Measurements from ENCODE around the gene PICK1.

Gene PICK1

DNA sequence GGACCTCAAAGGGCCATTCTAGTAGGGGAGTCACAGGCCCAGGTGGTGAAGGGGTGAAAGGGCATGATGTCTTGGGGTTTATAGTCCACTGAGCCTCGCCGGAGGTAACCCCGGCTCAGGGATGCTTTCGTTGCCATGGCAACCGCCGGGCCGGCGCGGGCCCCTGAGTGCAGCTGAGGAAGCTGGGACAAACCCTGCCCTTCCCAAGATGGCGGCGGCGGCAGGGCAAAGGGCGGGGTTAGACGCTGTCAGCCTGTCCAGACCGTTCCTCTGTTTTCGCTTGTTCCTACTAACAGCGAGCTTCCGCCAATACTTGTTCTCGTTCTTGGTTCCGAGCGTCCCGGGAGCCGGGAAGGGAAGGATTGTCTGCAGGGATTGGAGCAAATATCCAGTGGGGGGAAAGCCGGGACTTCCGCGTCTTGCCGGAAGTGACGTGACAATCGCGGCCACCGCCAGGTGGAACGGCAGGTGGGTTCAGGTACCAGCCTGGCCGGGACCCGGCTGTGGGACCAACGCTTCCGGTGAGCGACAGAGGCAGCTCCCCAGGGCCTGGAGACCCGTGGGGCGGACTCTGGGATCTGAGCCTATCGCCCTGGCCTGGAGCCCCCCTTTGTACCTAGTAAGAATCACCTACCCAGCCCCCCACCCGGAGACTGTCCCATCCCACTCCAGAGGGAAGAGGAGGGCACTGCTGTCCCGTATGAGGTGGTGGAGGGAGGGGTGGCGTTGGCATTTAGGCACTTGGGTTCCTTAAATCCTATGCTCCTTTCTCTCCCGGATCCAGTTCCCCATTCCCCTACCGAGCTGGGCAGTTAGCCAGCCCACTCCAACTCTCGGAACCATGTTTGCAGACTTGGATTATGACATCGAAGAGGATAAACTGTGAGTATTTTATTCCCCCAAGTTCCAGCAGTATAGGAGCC lies at the start of gene PICK1:
Gene PICK1 (plus strand): TSS at position 436 of the 923 bp plus-strand sequence. CDS start 406 bp downstream, at position 842.
- Mint-ChIP-seq H3K27me3 (ENCODE audit: low read depth) (peaks cover 13% of the 10 kb centered on the region), H3K27ac (peak within 1 kb of the TSS; percentile 89 to 93 (median 89)), H3K36me3 (ENCODE audit: low read depth) (peaks cover 16% of the 10 kb centered on the region), H3K4me3 (peak within 1 kb of the TSS; percentile 89 to 95 (median 93)), H3K4me1 (peaks cover 33% of the 10 kb centered on the region), H3K9me3 (no peaks in the 10 kb centered on the region)
- TF ChIP-seq, protein P1, sequence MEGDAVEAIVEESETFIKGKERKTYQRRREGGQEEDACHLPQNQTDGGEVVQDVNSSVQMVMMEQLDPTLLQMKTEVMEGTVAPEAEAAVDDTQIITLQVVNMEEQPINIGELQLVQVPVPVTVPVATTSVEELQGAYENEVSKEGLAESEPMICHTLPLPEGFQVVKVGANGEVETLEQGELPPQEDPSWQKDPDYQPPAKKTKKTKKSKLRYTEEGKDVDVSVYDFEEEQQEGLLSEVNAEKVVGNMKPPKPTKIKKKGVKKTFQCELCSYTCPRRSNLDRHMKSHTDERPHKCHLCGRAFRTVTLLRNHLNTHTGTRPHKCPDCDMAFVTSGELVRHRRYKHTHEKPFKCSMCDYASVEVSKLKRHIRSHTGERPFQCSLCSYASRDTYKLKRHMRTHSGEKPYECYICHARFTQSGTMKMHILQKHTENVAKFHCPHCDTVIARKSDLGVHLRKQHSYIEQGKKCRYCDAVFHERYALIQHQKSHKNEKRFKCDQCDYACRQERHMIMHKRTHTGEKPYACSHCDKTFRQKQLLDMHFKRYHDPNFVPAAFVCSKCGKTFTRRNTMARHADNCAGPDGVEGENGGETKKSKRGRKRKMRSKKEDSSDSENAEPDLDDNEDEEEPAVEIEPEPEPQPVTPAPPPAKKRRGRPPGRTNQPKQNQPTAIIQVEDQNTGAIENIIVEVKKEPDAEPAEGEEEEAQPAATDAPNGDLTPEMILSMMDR (IDR thresholded peaks at IDR 0.05; ENCODE audit: unreplicated experiment in 3 of 3): no peak

DNA sequence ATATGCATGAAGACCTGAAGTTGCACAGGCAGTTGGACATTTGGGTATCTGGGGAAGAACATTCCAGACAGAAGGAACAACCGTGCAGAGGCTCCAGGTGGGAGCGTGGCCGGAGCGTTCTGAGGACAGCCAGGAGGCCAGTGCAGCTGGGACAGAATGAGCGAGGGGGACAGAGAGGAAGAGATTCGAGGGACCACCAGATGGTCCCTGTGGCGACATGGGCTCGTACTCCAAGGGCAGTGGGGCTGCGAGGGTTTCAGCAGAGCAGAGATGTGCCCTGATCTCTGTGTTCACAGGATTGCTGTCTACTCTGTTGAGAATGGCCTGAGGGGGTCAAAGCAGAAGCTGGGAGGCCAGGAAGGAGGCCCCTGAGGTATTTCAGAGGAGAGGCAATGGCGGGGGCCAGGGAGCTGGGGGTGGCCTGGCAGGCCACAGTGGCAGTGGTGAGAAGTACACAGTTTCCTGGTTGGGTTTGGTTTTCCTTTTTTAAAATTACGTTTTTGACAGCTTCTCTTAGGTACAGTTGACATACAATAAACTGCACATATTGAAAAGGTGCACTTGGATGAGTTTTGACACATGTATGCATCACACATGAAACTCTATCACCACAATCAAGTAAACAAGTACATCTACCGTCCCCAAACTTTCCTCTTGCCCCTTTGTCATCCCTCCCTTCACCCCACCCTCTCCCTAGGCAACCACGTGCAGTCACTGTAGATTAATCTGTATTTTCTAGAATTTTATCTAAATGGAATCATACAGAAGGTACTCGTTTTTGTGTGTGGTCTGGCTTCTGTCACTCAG lies 48.0 kb upstream of the PICK1 start:
- peaks cover 4% of the 10 kb centered on the region for H3K27me3 Mint-ChIP-seq (ENCODE audit: low read depth)
- no peaks in the 10 kb centered on the region for H3K4me1 Mint-ChIP-seq
- H3K9me3 Mint-ChIP-seq: no peaks in the 10 kb centered on the region
- H3K36me3 Mint-ChIP-seq (ENCODE audit: low read depth): no peaks in the 10 kb centered on the region
- TF ChIP-seq, protein P1 (IDR thresholded peaks at IDR 0.05; ENCODE audit: unreplicated experiment in 3 of 3): no peak
- H3K27ac Mint-ChIP-seq: no peak overlapping the region
- H3K4me3 Mint-ChIP-seq: no peak overlapping the region

DNA sequence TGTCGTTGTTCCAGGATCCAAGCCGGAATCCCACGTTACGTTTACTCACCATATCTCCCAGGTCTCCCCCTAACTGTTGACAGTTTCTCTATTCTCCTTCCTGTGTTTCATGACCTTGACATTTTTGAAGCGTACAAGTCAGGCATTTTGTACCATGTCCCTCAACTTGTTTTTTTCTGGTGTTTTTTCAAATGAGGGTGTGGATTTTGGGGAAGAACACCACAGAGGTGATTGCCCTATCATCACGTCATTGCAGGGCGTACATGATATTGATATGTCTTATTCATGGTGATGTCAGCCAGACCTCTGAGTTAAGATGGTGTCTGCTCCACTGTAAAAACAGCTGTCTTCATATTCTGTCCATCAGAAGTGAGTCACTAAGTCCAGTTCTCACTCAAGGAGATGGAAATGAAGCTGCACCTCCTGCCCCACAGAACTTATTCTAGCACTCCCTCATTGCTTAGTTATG lies 44.6 kb upstream of the PICK1 start:
- Mint-ChIP-seq H3K36me3 (ENCODE audit: low read depth) (no peaks in the 10 kb centered on the region), H3K4me3 (no peak overlapping the region), H3K9me3 (peaks cover 5% of the 10 kb centered on the region), H3K27ac (no peak overlapping the region), H3K4me1 (peaks cover 10% of the 10 kb centered on the region), H3K27me3 (ENCODE audit: low read depth) (peaks cover 4% of the 10 kb centered on the region)
- TF ChIP-seq, protein P1 (IDR thresholded peaks at IDR 0.05; ENCODE audit: unreplicated experiment in 3 of 3): no peak

DNA sequence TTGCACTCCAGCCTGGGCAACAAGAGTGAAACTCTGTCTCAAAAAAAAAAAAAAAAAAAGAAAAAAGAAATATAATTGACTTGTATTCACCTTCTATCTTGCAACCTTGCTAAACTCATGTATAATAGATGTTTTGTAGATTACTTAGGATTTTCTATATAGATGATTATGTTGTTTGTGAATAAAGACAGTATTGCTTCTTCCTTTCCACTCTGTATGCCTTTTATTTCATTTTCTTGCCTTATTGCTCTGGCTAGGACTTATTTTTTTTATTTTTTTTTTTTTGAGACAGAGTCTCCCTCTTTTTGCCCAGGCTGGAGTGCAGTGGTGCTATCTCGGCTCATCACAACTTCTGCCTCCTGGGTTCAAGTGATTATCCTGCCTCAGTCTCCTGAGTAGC lies 43.1 kb upstream of the PICK1 start:
- H3K27me3 Mint-ChIP-seq (ENCODE audit: low read depth): no peaks in the 10 kb centered on the region
- no peak overlapping the region for H3K4me3 Mint-ChIP-seq
- TF ChIP-seq, protein P1 (IDR thresholded peaks at IDR 0.05; ENCODE audit: unreplicated experiment in 3 of 3): no peak
- no peaks in the 10 kb centered on the region for H3K36me3 Mint-ChIP-seq (ENCODE audit: low read depth)
- H3K9me3 Mint-ChIP-seq: peaks cover 5% of the 10 kb centered on the region
- H3K4me1 Mint-ChIP-seq: peaks cover 17% of the 10 kb centered on the region
- no peak overlapping the region for H3K27ac Mint-ChIP-seq

DNA sequence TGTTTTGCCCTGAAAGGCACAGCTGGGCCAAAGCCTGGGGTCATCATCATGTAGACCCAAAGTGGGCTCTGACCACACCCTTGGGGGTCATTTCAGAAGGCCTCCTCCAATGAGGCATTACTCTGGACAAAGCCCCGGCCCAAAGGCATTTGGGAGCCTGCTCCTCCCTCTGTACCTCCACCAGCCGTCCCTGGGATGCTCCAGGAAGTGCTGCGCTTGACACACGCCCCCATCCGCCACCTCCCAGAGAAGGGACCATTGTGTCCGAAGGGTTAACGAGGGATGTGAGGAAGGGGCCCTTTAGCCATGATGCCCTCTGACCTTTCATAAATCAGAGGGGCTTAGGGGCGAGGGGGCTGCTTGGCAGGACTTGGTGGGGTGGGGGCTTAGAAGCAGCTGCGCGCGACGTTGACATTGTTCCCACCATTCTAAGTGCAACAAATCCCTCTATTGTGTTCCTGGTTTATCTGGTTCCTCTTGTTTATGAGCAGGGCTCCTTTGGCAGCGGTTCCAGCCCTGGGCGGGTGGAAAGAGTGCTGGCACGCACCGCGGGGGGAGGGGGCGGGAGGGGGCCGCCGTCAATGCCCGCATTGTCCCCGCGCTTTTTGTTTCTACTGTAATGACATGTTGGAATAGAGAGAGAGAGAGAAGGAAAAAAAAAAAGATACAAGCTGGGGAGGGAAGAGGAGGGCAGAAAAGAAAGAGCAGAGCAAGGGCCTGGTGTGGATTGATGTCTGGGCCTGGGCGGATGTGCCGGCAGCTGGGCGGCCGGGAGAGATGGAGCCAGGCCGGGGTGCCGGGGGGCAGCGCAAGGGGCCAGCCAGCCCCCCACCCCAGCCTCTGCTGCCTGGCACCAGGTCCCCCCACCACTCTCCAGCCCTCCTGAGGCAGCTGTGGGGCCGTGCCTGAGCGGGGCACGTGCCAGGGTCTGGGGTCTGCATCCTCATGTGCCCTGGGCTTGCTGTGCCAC lies 40.7 kb upstream of the PICK1 start:
- Mint-ChIP-seq H3K4me3 (no peak overlapping the region), H3K27ac (peak overlapping the region in 2 of 3 experiments; percentile 5 to 76), H3K36me3 (ENCODE audit: low read depth) (no peaks in the 10 kb centered on the region), H3K9me3 (peaks cover 5% of the 10 kb centered on the region), H3K4me1 (peaks cover 26% of the 10 kb centered on the region), H3K27me3 (ENCODE audit: low read depth) (no peaks in the 10 kb centered on the region)
- TF ChIP-seq, protein P1 (IDR thresholded peaks at IDR 0.05; ENCODE audit: unreplicated experiment in 3 of 3): no peak
